OCI-M2 (cell line): Measurements from ENCODE around the gene AAK1.
"Not testable (repeated sequence)": the region's sequence is repeated elsewhere in the genome, so short reads cannot be mapped to it uniquely, and the experiment has no call there.

Experiments used
- DNase-seq: peaks from one replicate; lab custom pipeline; 2025; ENCODE audit not compliant: unreplicated experiment; lab: John Stamatoyannopoulos, UW

AAK1 gene

GRCh38 chr2:69576880-69577279 is 66.7 kb downstream of the AAK1 start:
- no peak for DNase-seq

GRCh38 chr2:69575926-69576325 is 67.6 kb downstream of the AAK1 start:
- DNase-seq = no peak

- not testable (repeated sequence) for DNase-seq
Measured at GRCh38 chr2:69575371-69575770, 68.2 kb downstream of the AAK1 start.

- no peak for DNase-seq
Measured at GRCh38 chr2:69572641-69573040, 70.9 kb downstream of the AAK1 start.

GRCh38 chr2:69571189-69571588 is 72.3 kb downstream of the AAK1 start:
- DNase-seq = no peak

- no peak for DNase-seq
Measured at GRCh38 chr2:69570474-69570873, 73.1 kb downstream of the AAK1 start.

- DNase-seq = no peak
Measured at GRCh38 chr2:69567909-69568300, 75.6 kb downstream of the AAK1 start.

- no peak for DNase-seq
Measured at GRCh38 chr2:69567157-69567908, 76.2 kb downstream of the AAK1 start.

- DNase-seq = no peak
Measured at GRCh38 chr2:69566669-69567068, 76.9 kb downstream of the AAK1 start.

GRCh38 chr2:69565431-69565839 is 78.1 kb downstream of the AAK1 start:
- no peak for DNase-seq

- DNase-seq = no peak
Measured at GRCh38 chr2:69564604-69565003, 78.9 kb downstream of the AAK1 start.

- DNase-seq = no peak
Measured at GRCh38 chr2:69563021-69563420, 80.5 kb downstream of the AAK1 start.

GRCh38 chr2:69561101-69561500 is 82.4 kb downstream of the AAK1 start:
- DNase-seq = no peak

- no peak for DNase-seq
Measured at GRCh38 chr2:69560147-69560482, 83.4 kb downstream of the AAK1 start.

GRCh38 chr2:69559442-69560146 is 83.9 kb downstream of the AAK1 start:
- no peak for DNase-seq

GRCh38 chr2:69556008-69556407 is 87.5 kb downstream of the AAK1 start:
- DNase-seq = no peak

- no peak for DNase-seq
Measured at GRCh38 chr2:69554981-69555380, 88.6 kb downstream of the AAK1 start.

GRCh38 chr2:69554568-69554967 is 89.0 kb downstream of the AAK1 start:
- DNase-seq = no peak

- no peak for DNase-seq
Measured at GRCh38 chr2:69553991-69554390, 89.5 kb downstream of the AAK1 start.

GRCh38 chr2:69550511-69550910 is 93.0 kb downstream of the AAK1 start:
- DNase-seq = not testable (repeated sequence)

- no peak for DNase-seq
Measured at GRCh38 chr2:69549421-69549820, 94.1 kb downstream of the AAK1 start.

GRCh38 chr2:69547984-69548715 is 95.4 kb downstream of the AAK1 start:
- no peak for DNase-seq
